IPS-11a (cell line): ENCODE measurements around the gene STX12.

Experiments
- H3K4me3 ChIP-seq: one replicate; pipeline ENCODE4 v1.5.1; 2013; ENCODE audit warnings: low read depth, low read length, control low read depth

Gene STX12

GRCh38 chr1:27772932-27773825, at the start of gene STX12:
Gene STX12 (plus strand): TSS chr1:27773219. CDS start chr1:27773308, 89 bp downstream.
- H3K4me3 ChIP-seq: peak within 1 kb of the TSS; percentile 84

DNA sequence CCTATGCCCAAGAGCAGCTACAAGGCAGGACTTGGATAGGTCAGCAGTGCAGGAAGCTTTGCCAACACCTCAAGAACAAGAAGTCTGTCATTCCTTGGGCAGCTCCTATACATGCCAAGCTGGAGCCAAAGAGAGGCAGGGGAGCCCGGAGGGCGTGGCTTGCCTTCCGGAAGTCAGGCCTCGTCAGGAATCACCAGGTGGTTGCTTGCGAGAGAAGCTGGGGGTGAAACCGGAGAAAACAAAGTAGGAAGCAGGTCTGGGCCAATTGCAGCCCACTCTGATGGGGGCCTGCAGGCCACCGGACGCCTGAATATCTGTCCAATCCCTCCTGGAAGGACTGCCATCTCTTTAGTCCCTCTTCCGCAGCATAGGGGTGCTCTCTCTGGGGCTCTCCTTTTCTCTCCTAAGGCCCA, 48.1 kb upstream of the STX12 start:
- no peak overlapping the region for H3K4me3 ChIP-seq

DNA sequence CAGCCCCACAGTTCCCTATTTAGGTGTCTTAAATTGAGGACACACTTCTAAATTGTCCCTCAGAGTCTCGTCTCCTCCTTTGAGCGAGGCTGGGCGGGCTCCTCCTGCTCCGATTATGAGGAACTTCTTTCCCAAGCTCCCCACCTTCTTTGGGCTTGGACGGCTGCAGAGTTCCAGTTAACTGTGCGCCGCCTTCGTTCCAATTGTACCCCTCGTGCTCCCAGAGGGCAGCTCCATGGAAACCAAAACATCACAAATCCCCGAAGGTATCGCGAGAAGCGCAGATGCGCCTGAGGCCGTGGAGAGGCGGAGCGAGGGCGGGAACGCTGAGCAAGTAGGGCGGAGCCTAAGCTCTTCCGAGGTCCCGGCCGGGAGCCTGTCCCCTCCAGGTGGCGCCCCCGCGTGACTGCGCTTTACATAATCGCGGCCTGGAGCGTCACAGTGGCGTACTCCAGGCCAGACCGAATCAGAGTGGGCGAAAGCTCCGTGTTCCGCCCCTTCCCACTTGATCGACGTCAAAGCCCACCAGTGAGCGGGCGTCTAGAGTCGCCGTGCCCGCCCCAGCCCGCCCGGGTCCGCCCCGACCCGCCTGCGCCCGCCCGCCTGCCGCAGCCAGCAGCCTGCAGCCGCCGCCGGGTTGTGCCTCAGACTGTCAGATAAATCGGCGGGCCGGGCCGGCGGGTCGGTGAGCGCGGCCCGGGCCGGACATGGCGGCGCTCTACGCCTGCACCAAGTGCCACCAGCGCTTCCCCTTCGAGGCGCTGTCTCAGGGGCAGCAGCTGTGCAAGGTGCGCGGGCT, 47.4 kb upstream of the STX12 start, which contains the start of gene FAM76A:
FAM76A (plus strand) TSS at position 588 of the 799 bp plus-strand sequence; CDS start at position 708, 120 bp downstream.
- H3K4me3 ChIP-seq: peak within 1 kb of the TSS; percentile 79

DNA sequence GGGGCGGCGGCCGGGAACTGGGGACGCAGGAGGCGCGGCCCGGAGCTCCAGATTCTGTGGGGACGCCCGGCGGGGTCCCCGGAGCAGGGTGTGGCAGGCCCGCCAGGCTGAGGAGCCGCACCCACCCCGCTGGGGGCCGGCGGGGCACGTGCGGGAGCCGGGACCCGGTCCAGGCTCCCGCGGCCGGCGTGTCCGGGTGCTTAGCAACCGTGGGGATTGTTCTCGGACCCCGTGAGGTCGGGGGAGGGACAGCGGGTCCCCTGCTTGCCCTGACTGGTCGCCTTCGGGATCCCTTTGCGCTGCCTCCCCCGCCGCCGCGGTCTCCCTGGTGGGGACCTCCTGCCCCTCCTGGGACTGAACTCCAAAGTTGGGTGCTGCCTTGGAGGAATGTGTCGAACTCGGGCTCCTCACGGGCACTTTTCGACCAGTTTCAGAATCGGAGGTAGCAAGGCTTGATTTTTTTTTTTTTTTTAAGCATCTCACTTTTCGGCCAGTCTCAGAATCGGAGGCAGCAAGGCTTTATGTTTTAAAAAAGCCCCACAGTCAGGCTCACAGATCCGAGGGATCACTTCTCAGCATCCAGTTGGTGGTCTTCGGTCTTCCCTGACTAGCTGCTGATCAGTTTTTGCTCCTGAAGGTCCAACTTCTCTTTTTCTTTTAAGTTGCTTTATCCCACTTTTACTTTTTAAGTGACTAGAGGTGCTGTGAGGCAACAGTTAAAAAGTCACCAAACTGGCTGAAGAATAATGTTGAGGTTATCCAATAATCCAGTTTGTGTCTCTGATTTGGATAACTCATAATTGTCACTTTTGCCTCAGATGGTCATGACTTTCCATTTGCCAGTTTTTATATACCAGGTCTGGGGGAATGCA, 46.6 kb upstream of the STX12 start:
- H3K4me3 ChIP-seq: peak overlapping the region; percentile 79

- H3K4me3 ChIP-seq: no peak overlapping the region
These were observed 45.9 kb upstream of the STX12 start for GRCh38 chr1:27727126-27727525.

DNA sequence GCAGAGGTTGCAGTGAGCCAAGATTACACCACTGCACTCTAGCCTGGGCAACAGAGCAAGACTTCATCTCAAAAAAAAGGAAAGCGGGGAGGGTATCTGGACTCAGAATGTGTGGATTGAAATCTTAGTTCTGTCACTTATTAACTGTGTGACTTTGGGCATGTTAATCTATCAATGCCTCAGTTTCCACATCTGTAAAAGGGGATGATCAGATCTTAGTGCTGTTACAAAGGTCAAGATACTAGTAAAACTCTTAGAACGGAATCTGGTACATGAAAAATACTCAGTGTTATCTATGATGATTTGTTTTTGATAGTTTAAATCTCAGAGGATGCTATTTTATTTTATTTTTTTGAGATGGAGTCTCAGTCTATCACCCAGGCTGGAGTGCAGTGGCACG, 36.8 kb upstream of the STX12 start:
- H3K4me3 ChIP-seq: no peak overlapping the region

DNA sequence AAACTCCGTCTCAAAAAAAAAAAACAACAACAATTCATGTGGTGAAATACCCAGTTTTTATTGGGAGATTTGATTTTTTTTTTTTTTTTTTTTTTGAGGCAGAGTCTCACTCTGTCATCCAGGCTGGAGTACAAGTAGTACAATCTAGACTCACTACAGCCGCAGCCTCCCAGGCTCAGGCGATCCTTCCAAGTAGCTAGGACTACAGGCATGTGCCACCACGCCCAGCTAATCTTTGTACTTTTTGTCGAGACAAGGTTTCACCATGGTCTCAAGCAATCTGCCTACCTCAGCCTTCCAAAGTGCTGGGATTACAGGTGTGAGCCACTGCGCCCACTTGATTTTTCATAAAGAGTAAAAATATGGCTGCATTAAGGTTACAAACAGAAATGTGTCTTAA, 31.9 kb upstream of the STX12 start:
- H3K4me3 ChIP-seq: no peak overlapping the region

GRCh38 chr1:27744556-27744955, 28.5 kb upstream of the STX12 start:
- H3K4me3 ChIP-seq: no peak overlapping the region

DNA sequence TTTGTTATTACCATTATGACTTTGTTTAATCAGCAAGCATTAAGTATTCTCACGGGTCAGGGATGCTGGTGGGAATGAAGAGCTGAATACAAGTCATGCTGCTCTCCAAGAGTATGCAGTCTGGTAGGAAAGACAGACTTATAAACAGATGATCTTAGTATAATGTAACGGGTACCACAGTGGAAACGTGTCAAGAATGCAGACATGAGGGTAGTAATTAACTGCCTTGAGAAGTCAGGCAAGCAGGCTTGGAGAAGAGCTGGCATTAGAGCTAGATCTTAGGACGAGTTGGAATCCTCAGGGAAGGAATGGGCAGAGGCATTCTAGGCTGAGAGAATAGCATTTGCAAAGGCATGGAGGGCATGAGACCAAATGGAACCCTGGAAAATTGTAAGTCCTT, 27.6 kb upstream of the STX12 start:
- H3K4me3 ChIP-seq: no peak overlapping the region

DNA sequence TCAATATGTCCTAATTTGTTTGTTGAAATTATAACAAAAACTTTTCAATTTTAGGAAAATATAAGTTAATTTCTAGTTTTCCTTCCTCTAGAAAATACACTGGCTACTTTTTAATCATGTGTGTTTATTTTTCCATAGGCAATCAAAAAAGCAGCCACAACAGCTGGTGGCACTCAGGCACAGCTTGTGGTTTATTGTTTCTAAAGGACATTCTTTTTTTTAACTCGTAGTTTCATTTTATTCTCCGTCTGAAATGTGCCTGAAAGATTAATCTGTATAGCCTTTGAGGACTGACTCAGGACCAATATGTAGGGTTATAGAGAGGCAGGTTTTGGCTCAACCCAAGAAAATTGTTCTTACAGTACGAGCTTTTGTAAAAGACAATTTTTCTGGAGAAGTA, 20.7 kb upstream of the STX12 start:
- H3K4me3 ChIP-seq: no peak overlapping the region

DNA sequence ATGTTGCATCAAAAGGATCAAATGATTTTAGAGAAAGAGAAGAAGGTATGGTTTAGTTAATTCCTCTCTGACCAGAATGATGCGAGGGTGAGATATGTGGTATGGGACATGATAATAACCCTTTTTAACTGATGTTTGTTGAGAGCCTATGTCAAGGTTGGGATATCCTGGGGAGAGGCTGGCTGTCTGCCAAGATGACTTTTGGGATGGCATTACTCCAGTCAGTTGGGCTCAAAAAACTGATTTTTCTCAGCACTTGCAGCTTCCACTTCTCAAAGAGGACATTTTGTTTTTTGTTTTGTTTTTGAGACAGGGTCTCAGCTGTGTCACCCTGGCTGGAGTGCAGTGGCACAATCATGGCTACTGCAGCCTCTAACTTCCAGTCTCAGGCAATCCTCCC, 17.7 kb upstream of the STX12 start:
- no peak overlapping the region for H3K4me3 ChIP-seq

DNA sequence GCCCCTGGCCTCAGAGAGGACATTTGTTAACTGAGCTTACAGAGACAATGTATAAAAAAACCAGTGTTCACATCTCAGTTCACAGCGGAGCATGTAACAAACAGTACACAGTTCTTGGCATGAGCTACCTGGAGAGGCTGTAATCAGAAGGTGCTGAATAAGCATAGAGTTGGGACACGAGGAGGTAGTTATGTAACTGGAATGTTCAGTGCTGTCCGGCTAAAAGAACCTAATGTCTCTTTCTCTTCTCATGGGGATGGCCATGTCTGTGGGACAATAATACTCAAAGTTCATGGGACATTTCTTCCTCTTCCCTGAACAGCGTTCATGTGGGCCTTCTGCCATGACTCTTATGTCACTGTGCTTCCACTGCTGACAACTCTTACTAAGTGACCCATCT, 17.2 kb upstream of the STX12 start:
- no peak overlapping the region for H3K4me3 ChIP-seq

DNA sequence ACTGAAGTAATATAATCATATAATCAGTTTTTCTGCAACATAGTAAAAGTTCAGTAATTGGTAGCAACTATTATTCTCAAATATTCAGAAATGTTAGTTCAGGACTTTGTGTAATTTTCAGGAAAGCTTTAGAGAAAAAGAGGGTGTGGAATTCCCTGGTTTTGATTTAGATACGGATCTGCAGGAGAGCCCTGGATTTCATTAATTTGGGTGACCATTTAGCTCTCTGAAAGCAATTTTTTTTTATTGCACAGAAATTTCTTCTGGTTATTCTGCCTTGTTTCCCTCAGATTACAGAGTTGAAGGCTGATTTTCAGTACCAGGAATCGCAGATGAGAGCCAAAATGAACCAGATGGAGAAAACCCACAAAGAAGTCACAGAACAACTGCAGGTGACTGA, 13.8 kb upstream of the STX12 start:
- H3K4me3 ChIP-seq: no peak overlapping the region

DNA sequence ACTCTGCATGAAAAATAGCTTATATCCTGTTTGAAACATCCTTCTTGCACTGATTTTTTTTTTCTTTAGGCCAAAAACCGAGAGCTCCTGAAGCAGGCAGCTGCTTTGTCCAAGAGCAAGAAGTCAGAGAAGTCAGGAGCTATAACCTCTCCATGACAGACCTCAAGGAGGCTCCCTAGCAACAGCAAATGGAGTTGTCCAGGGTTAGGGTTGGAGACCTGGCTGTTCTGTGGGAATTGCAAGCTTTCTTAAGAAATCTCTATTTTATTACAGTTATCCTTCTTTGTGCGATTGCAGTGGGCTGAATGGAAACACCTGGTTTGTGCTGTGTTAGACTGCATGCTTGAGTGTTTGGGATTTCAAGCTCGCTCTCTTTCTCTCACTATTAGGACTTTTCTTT, 12.6 kb upstream of the STX12 start:
- no peak overlapping the region for H3K4me3 ChIP-seq

DNA sequence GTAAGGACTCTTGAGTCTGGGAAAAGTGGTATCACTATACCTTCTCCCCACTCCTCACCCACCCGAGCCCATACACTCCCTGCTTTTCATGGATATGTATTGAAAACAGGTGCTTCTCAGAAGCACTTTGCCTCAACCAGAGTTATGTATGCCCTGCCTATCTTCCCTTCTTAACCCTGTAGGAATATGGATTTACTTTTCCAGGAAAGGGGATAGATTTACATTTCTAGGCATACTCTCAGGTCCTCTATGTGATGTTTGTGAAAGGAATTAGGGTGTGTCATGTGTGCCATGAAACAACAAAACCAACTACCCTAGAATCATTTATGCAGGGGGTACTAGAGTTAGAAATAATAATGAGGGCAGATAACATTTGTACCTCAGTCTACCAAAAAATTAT, 11.0 kb upstream of the STX12 start:
- H3K4me3 ChIP-seq: no peak overlapping the region

DNA sequence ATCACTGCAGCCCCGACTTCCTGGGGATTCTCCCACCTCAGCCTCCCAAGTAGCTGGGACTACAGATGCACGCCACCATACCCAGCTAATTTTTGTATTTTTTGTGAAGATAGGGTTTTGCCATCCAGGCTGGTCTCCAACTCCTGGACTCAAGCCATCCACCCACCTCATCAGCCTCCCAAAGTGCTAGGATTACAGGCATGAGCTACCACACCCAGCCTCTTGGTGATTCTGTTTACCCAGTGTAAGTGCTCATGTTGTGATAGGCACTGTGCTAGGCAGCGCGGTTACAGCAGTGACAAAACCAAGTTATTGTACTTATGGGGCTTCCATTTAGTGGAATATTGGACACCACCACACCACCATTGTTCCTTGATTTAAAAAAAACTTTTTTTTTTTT, 9.7 kb upstream of the STX12 start:
- no peak overlapping the region for H3K4me3 ChIP-seq

DNA sequence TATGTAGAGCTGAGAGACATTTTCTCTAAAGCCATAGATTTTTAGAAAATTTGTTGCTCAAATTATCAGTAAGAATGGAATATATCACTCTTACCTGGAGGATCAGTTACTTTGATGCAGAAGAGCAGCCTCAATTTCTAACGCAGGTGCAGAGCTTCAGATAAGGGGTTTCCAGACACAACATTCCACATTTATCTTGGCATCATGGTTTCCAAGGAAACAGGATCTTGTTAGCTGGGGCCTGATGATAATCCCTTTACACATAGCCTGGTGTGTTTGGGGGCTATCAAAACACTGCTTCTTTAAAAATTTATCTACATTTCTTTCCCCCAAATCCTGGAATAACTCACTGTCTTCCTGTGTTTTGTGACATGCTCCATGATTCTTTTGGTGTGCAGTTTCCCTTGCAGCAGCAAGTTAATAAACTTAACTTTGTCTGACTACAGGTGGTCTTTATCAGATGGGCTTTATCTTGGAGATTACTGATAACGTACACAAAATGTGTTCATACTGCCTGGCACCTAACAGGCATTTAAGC, 2.7 kb upstream of the STX12 start:
- no peak overlapping the region for H3K4me3 ChIP-seq

GRCh38 chr1:27772036-27772931, 735 bp upstream of the STX12 start:
- H3K4me3 ChIP-seq: peak overlapping the region; percentile 84

GRCh38 chr1:27773826-27774445, 917 bp downstream of the STX12 start:
- H3K4me3 ChIP-seq: peak overlapping the region; percentile 84
